HG03108 (cell line): Measurements from ENCODE around the gene PCCA.
"Not testable (repeated sequence)": the region's sequence is repeated elsewhere in the genome, so short reads cannot be mapped to it uniquely, and the experiment has no call there.

Experiments used
- ATAC-seq: cut with Tn5 transposase; IDR thresholded peaks from one replicate; pipeline ENCODE4 v1.9.1; 2021; ENCODE audit warnings: moderate library complexity; ENCODE audit not compliant: unreplicated experiment

Gene PCCA

DNA sequence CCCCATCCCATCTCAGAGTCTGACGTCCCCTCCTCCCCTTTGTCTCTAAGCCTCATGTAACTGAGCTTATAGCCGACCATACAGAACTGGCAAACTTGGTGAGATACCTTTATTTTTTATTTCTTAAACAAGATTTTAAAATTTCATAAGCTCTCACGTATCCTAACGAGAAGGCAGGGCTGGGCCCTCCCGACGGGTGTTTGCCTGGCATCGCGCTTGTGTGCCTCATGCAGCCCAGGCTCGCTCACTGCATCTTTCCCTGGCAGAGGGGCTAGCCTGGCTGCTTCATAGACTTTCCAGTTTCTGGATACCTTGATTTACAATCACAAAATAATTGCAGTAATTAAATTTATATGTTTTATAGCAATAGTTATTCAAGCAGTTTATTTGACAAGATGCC lies 430.7 kb downstream of the PCCA start:
- ATAC-seq: no peak

DNA sequence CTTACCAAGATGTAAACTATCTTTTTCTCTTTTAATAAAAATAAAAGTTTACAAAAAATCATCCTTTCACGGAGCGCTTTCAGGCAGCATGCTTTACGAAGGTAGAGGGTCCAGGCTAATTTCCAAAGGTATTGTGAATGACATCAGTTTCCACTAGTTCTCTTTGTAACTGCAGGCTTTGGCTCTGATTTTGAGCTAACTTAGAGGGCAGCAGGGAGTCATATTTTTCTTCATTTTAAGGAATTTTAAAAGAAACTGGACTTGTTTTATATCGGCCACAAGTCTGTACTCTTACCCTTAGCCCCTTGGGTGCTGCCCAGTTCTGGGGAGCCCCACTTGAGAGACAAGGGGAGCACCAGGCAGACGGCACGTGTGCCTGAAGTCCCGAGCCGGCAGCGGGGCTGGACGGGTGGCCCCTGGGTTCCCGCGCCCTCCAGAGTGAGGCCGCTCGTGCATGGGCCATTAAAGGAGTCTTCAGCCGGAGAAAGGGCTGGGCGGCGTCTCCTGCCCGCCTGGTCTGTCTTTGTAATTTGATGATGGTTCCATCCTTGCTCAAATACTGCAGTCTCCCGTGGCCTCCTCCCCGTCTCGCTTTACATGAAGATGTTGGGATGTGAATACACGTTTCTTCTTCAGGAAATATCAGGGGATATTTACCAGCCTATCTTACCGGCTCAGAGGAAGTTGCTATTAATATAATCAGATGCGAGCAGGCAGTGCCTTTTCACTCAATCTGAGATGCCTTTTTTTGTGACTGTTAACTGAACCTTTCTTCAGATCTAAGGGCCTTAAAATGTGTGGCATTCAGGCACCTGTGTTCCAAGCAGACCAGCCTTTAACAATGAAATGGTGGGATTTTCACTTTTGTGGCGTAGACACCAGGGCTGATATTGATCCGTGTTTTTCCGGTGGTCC lies 432.3 kb downstream of the PCCA start:
- ATAC-seq: no peak

DNA sequence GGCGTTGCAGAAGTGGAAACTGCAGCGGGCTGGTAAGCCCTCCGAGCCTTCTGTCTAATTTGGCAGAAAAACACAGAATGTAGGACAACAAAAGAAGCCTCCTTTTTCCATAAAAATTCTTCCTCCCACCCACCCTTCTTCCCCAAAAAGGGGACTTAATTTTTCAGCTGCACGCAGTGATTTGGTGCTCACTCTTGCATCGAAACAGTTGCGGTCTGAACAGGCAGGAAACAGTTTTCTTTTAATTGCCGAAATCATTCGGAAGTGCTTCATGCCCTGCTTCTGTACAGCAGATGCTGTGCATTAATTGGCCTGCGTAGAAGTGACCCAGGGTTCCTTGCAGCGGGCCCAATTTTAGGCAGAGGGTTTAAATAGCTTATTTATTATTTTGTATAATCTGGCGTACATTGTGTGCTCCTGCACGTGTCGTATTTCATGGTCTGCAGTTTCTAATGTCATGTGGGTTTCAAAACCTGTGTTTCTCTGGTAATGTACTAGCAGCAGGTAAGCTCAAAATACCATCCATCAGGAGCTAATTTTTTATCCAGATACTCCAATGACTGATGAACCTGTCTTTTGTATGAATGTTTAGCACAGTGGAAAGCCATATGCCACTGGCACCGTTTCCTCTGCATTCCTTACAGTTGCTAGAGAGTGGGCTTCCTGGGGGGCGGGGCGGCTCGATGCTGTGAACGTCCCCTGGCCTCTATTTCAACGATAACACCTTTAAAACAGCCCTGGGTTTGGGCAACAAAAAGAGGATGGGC lies 433.1 kb downstream of the PCCA start:
- ATAC-seq: no peak

DNA sequence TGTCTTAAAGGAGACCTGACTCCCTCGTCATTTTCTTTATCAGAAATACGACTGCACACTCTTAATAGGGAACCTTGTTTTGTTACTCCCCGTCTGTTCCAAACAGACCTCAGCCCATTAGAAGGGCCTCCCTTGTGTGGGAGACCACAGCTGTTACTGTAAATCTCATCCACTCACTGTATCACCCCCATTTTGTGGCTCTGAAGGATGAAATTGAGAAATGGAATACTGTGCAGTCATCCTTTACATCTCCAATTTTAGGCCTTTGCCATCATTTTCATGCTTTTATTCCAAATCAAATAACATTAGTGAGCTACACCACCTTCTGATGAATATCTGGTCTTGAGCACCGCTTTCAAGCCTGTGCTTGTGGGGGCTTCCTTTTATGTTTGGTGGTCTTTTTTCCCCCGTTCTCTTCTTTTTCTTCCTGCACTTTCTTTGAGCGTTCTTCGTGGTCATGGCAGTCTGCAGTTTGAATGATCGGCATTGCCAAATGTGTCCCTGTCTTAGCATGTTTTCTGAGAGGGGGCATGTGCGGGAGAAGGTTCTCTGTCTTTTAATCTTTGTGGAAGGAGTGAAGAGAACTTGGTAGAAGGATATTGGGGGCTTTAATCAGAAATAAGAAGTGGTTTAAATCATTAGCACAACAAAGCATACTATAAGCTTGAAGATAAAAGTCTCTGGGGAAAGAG lies 433.9 kb downstream of the PCCA start:
- no peak for ATAC-seq

DNA sequence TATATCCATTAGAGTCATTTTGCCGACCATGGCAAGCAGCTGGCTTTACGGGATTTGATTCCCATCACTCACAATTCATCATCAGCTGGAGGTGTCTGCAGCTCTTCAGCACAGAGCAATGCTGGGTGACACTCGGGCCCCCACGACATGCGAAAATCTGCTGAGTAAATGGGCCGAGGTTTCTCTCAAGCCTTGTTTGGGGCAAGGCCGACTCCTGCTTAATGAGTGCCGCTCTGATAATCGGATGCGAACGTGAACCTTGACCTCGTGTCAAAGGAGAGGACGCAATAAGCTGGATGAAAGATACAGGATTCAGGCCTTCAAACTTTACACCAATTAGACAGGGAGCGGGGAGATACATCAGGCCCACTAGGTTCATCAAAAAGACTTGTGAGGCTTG lies 434.5 kb downstream of the PCCA start:
- no peak for ATAC-seq

DNA sequence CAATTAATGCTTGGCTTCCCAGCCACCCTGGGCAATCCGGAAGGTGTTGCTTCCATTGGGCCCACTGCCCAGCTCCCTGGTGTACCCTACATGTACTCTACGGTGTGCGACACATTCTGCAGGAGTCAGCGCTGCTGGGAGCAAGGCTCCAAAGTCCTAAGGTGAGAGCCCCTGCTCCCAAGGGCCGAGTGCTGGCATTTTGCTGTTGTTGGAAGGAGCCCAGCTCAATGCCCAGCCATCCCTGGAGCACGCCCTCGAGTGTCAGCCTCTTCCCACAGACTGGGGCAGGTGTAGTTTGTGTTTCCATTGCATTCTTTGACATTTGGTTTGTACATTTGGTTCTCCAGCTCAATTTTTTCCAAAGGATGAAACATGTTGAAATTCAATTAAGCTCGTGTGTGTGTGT lies 435.1 kb downstream of the PCCA start:
- ATAC-seq: no peak

DNA sequence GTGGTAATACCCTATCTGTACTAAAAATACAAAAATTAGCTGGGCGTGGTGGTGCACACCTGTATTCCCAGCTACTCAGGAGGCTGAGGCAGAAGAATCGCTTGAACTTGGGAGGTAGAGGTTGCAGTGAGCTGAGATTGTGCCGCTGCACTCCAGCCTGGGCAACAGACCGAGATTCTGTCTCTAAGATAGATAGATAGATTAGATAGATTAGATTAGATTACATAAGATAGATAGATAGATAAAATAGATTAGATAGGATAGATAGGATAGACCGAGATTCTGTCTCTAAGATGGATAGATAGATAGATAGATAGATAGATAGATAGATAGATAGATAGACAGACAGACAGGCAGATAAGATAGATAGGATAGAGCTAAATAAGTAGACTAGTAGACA lies 435.8 kb downstream of the PCCA start:
- ATAC-seq: not testable (repeated sequence)

DNA sequence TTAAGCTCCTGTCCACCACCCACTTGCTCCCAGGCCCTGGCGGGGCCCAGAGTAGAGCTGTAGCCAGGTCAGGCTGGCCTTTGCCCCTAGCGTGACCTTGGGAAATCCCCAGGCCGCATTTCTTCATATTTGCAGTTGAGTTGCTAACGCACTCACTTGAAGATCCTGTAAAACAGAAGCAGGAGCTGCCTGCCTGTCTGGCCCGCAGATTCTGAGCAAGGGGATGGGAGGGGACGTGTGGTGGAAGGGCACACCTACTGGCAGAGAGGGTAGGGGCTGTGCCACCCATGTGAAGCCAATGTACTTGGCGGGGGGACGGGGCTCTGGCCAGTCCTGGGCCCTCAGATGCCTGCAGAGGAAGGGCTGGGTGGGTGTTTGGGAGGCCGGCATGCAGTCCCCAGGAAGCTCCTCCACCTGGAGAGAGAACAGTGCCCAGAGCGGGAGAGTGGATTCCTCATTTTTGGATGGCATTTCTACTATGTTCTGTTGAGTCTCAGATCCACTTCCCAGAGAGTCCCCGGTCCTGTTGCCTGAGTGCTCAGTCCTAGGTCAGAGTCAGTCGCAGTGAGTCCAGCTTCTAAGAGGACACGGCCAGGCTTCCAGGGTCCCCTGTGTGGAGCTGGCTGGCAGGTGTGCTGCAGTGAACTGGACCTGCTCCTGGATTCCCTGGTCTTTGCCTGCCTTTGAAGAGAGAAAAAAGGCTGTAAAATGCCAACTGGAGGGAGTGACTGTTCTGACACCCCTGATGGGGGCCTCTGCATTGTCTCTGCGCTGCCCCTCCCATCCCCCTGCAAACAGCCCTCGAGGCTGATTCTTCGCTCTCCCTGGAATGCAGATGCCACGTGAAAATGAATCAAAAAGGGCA lies 436.8 kb downstream of the PCCA start:
- no peak for ATAC-seq

DNA sequence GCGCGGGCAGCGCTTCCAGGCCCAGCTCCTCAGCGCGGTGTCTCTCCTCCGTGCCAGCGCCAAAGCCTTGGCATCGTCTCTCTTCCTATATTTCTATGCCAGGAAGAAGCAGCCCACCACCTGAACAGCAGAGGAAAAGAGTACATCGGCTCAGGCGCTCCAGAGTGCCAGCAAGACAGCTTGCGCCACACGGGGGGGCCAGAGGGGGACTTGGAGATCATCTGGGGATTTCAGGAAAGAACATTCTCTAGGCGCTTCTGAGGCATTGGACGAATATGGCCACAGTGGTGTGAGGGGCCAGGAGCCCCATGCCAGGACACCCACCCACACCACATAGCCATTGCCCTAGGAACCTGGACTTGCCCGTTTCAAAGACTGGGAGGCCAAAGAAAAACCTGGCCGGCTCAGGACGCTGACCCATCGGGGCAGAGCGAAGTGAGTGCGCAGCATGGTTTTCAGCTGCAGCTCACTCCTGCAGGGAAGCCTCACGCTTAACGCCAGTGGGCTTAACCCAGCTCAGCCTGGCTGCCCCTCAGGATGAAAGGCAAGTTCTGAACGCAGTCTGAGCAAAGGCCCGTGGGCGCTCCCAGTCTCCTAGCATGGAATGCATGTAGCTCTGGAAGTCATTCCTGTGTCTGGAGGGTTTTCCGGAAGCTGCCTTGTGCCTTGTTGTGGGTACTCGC lies 437.6 kb downstream of the PCCA start:
- no peak for ATAC-seq

DNA sequence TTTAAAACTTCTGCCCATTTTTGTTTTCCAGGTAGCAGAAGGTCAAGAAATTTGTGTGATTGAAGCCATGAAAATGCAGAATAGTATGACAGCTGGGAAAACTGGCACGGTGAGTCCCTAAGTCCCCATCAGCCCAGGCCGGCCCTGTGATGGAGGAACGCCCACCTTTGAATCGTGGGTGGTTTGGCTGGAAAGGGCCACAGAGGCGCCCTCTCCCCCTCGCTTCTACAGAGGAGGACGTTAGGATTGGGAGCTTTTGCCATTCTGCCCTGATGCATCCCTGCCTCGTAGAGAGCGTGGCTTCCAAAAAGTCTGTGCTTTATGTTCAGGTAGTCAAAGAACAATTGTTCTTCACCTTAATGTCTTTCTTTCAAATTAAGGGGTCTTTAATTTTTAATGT lies 438.8 kb downstream of the PCCA start:
- ATAC-seq: no peak

DNA sequence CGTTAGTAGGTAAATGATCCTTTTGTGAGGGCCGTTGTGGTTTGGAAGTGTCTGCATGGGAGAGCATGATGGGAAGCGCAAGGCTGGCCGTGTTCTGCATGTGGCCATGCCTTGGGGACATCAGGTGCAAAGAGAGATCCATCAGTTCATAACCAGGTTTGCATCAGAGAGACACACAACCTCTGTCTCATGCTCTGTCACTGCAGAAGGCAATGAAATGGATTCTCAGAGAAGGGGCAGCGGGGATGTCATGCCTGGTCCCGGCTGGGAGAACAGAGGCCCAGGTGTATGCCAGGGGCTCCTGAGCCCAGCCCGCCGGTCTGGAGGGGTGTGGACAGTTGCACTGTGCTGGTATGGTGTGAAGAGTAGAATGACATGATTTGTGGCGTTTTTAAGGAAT lies 439.5 kb downstream of the PCCA start:
- no peak for ATAC-seq

DNA sequence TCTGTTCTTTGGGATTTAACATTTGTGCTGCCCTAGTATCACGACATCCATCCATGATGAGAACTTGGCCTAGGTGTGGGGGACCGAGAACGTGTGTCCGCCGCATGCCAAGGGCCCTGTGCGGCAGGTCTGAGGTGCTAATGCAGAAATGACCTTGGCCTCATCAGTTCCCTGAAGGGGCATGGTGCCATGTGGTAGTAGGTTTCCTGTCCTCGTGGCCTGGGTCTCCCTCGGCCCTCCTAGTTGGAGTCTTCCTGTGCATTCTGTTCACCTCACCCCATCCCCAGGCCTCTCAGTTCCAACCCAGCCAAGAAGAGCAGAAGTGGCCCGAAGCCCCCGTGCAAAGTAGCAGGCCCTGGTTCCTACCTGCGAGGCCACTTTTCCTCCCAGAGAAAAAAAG lies 439.9 kb downstream of the PCCA start:
- no peak for ATAC-seq

DNA sequence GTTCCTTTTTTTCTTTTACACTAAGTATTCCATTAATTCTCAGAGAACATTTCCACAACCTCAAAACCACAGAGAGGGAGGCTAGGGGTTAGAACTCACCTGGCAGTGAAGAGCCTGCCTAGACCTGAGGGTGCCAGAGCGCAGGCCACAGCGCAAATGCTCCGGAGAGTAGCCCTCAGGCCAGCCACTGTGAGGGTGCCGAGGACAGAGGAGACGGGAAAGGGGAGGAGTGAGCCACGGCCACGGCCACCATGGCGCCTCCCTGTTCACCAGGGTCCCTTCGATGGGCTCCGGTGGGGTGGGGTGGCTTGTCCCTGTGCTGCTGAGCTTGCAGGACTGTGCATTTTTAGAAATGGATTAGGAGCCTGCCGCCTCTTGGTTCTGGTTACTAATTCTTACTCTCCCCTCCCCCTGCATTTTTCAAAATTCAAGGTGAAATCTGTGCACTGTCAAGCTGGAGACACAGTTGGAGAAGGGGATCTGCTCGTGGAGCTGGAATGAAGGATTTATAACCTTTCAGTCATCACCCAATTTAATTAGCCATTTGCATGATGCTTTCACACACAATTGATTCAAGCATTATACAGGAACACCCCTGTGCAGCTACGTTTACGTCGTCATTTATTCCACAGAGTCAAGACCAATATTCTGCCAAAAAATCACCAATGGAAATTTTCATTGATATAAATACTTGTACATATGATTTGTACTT lies 440.9 kb downstream of the PCCA start:
- ATAC-seq: no peak

DNA sequence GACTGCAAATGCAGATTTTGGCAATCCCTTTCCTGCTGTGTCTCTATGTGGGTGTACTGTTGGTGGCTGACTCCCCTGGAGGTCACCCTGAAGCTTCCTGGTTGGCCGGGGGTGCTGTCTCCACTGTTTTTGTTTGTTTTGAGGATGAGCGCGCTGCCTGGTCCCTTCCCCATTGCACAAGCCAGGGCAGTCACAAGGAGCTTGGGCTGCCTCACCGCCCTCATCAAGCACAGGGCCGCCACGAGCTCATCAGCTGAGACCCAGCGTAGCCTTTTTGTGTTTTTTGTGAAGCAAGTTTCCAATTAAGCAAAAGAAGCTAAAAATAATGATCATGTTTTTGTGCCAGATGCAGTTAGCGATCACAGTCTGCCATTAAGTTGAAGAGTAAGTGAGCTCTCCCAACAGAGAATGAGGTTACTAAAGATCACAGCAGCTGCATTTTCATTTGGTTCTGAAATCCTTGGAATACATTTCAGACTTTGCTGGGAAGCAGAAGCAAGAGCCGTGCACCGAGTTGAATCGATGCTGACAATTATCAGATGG lies 441.8 kb downstream of the PCCA start:
- no peak for ATAC-seq

DNA sequence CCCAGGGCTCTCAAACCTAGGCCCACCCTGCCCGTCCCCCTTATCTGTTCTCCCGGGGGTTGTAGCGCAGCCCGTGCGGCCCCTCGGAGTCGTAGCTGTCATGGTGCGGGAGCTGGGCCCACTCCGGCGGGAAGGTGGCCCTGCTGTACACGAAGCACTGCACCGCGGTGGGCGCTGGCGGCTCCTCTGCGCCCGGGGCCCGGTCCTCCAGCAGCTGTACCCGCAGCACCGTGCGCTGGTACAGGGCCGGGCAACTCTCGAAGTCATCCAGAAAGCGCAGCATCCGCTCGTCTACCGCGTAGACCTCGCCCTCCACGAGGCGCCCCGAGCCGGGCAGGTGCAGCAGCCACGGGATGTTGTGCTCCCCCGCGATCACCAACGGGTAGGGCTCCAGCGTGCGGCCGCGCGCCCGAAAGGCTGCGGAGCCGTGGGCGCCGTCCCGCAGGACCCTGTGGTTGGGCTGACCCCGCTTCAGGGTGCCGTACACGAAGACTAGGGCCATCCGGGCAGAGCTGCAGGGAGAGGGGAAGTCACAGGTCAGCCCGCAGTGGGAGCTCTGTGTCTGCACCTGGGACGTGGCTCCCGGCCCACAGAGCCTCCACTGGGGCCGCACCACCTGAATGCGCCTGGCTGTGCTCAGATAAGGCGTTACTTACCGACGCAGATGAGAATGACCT lies 443.3 kb downstream of the PCCA start:
- no peak for ATAC-seq

DNA sequence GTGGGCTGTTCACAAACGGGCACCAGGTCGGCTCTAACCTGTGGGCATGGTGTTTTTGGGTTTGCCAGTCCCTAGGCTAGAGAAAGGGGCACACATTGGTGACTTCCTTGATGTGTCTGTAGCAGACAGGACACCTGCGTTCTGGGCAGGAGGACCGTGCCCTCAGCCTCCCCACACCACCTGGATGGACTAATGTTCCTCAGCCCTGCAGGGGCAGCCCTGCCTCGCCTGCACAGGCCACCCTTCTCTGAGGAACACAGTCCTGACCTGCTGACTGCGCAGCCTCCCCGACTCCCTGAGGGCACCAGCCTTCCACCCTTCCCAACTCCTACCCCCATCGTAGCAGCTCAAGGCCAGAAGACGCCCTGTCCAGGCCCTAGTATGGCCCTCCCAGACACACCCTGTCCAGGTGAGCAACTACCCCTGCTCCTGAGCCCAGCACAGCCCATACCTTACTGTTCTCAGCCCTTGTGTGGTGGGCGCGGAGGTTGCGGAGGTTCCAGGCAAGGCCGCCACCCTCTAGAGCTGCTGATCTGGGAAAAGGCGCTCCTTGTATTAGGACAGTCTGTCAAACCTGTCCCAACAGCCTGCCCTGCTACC lies 444.0 kb downstream of the PCCA start:
- no peak for ATAC-seq

DNA sequence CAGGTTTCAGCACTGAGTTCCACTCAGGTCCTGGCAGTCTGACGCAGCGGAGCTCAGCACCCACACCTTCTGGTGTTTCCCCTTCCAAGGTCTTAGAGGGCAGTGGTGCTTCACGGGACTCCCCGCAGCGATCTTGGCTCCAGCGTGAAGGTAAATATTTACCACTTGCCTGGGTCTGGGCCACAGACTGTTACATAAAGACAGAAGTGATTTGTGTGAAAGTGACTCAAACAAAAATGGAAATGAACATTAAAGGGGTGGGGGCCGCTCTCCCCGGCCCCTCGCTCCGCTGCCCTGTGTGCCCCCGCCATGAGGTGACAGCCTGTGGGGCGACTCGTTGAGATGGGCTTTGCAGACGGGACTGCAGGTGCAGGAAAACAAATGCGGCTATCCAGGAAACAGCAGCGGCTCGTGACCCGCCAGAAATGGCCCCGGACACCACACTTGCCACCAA lies 444.7 kb downstream of the PCCA start:
- no peak for ATAC-seq

DNA sequence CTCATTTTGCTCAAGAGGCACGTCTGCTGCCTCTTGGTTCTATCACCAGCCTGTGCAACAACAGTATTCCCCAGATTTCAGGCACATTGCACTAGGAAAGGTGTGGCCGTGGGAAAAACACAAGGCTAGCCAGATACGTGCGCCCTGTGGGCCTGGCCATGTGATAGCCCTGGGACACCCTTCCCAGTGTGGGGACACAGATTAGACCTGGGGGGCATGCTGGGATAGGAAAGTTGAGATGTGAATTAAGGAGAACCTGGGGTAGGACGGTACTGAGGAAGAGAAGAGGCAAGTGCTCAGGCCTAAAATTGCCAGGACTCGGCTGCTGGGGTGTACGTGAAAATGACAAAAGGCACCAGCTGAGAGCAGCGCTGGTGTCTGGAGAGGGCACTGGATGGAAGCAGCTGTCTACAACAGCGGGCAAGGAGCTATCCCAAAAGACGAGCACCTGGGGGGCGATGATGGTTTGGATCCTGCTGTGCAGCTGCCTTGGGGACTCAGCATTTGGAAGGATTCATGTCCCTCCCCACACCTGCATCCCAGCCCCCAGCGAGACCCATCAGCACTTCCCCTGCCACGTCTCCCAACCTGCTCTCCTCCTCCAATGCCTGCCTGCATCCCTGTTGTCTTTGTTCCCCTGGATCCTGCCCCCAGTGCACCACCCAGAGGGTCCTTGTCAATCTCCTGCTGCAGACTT lies 445.4 kb downstream of the PCCA start:
- no peak for ATAC-seq
